Measurements from ENCODE around the gene UBR1.

UBR1 gene

DNA sequence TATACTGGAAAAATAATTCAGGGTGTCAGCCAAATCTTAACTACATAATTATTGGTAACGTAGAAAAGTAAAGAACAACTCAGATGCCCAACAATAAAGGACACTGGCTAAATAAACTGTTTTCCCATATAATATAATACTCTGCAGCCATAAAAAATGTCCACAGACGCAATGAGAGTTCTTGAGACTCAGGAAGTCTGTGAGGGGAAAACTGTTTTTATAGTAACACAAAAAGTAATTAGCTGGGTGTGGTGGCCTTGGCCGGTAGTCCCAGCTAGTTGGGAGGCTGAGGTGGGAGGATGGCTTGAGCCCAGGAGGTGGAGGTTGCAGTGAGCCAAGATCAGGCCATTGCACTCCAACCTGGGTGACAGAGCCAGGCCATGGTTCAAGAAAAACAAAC is 5.5 kb upstream of the UBR1 start:
- DNase-seq (ENCODE audit: low read depth), result no peak
- in situ Hi-C loops (cut with HindIII; ENCODE audit: low sequenced_read_pairs), result no loop called here
- H3K4me3 ChIP-seq (ENCODE audit: low read depth, low read length), result no peak overlapping the region
- TF ChIP-seq, protein P1, sequence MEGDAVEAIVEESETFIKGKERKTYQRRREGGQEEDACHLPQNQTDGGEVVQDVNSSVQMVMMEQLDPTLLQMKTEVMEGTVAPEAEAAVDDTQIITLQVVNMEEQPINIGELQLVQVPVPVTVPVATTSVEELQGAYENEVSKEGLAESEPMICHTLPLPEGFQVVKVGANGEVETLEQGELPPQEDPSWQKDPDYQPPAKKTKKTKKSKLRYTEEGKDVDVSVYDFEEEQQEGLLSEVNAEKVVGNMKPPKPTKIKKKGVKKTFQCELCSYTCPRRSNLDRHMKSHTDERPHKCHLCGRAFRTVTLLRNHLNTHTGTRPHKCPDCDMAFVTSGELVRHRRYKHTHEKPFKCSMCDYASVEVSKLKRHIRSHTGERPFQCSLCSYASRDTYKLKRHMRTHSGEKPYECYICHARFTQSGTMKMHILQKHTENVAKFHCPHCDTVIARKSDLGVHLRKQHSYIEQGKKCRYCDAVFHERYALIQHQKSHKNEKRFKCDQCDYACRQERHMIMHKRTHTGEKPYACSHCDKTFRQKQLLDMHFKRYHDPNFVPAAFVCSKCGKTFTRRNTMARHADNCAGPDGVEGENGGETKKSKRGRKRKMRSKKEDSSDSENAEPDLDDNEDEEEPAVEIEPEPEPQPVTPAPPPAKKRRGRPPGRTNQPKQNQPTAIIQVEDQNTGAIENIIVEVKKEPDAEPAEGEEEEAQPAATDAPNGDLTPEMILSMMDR (IDR thresholded peaks at IDR 0.05; ENCODE audit: low read depth, low read length, missing control alignments), result no peak

DNA sequence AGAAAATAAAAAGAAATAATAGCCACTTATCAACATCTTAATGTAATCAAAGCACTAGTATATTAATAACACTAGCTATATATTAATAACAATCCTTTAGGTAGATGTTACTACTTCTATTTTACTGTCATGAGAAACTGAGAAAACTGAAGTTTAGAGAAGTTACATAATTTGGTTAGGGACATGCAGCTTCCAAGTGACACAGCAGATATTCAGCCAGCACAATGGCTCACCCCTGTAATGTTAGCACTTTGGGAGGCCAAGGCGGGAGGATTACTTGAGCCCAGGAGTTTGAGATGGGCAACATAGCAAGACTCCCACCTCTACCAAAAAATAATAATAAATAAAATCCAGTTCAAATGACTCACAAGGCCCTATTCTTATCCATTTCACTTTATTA is 1.9 kb upstream of the UBR1 start:
- H3K4me3 ChIP-seq (ENCODE audit: low read depth, low read length), result no peak overlapping the region
- DNase-seq (ENCODE audit: low read depth), result no peak
- in situ Hi-C loops (cut with HindIII; ENCODE audit: low sequenced_read_pairs), result no loop called here
- TF ChIP-seq, protein P1 (IDR thresholded peaks at IDR 0.05; ENCODE audit: low read depth, low read length, missing control alignments), result no peak

DNA sequence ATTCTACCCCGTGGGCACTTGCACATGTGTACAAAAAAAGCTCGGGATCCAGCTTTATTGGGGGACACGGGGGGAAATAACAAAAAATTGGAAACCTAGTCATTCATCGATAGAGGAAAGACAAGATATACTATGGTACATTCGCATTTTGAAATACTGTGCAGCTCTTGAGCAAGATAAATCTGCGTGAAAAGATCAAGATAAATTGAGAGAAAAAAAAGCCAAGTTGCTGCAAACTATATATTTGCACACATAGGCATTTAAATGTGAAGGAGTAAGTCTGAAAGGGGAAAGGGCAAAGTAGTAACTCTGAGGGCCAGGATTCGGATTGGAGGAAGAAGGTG is 620 bp upstream of the UBR1 start:
- in situ Hi-C loops (cut with HindIII; ENCODE audit: low sequenced_read_pairs), result no loop called here
- H3K4me3 ChIP-seq (ENCODE audit: low read depth, low read length), result peak overlapping the region; percentile 95
- TF ChIP-seq, protein P1 (IDR thresholded peaks at IDR 0.05; ENCODE audit: low read depth, low read length, missing control alignments), result no peak
- DNase-seq (ENCODE audit: low read depth), result no peak

DNA sequence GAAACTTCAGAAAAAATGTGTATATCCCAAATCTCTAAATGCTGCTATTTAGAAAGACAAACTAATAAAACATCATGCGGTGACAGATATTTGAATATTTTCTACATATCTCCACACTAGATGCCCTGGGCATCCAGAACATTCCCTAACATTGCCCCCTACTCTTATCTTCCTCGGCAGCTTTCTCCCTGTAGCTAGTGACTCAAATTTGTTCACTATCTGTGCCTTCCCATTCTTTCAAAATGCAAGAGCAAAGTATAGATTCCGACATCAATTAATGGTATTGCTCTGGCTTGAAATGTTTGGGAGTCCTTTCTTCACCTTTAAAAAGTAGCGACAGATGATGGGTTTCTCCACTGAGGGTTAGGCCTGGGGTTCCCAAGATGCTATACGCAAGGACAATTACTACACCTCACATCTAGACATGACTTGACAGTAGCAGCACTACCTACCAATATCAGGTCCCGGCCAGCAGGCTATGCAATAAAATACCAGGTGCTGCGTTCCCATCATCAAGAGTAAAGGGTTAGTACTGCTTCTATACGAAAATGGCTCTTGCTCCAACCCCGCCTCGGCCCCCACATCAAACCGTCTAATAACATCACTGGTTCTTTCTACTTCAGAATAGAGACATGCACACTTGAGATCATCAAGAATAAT is 631 bp downstream of the UBR1 start:
- in situ Hi-C loops (cut with HindIII; ENCODE audit: low sequenced_read_pairs), result no loop called here
- no peak for DNase-seq (ENCODE audit: low read depth)
- TF ChIP-seq, protein P1 (IDR thresholded peaks at IDR 0.05; ENCODE audit: low read depth, low read length, missing control alignments), result no peak
- peak overlapping the region; percentile 95 for H3K4me3 ChIP-seq (ENCODE audit: low read depth, low read length)

DNA sequence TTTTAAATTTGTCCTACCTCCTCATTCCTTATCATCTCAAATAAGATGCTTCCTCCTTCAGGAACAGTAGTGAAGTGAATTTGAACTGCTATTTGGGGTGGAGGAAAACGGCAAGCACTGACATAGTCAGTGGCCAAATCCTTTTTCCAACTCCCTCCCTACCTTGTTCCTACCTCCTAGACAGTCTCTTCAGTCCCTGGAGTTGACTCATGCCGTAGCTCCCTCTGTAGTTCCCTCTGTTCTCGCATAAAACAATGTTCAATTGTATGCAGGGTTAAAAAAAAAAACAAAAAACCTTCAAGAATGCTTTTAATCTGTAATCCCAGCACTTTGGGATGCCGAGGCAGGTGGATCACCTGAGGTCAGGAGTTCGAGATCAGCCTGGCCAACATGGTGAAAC is 1.4 kb downstream of the UBR1 start:
- no peak for DNase-seq (ENCODE audit: low read depth)
- peak overlapping the region; percentile 95 for H3K4me3 ChIP-seq (ENCODE audit: low read depth, low read length)
- TF ChIP-seq, protein P1 (IDR thresholded peaks at IDR 0.05; ENCODE audit: low read depth, low read length, missing control alignments), result no peak
- in situ Hi-C loops (cut with HindIII; ENCODE audit: low sequenced_read_pairs), result no loop called here

DNA sequence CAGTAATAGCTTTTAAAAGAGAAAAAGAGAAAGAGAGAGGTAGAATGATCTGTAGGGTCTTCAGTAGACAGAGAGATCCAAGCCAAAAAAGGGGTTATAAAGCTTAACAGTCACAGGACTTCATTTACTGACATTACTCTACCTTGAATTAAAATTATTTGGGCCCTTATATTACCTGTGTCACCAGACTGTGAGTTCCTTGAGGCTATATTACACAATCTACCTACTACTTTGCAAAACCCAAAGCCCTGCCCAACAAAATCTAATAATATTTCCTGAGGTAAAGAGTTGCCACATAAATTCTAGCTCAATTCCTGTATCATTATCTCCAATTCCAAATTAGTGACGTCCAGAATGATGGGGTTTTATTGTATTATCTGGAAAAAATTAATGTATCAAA is 1.9 kb downstream of the UBR1 start:
- in situ Hi-C loops (cut with HindIII; ENCODE audit: low sequenced_read_pairs), result no loop called here
- no peak for DNase-seq (ENCODE audit: low read depth)
- no peak overlapping the region for H3K4me3 ChIP-seq (ENCODE audit: low read depth, low read length)
- TF ChIP-seq, protein P1 (IDR thresholded peaks at IDR 0.05; ENCODE audit: low read depth, low read length, missing control alignments), result no peak
